HepG2 (cell line): Measurements from ENCODE around the gene PAGE1. TPM values are rescaled to one million over a fixed set of nuclear protein-coding genes. Genes with fewer than 3 reads are reported as not detected.
A peak's percentile ranks its signal among the peaks of the same experiment; 100 is the strongest.
"Not testable (repeated sequence)": the region's sequence is repeated elsewhere in the genome, so short reads cannot be mapped to it uniquely, and the experiment has no call there.

ENCODE experiments used
- ATAC-seq: fragments of 200-7000 bp; cut with Tn5 transposase; 3 replicates; pipeline ENCODE4 v1.9.1; 2020; ENCODE audit warnings: mild to moderate bottlenecking, moderate library complexity
- Bru-seq: library from RNA; stranded (reverse); fragments of 400-500 nt; gene quantifications from one replicate; lab custom pipeline; 2021; lab: Mats Ljungman, UMichigan
- BruChase-seq, 2 experiments: library from RNA; stranded (reverse); fragments of 400-500 nt; gene quantifications; one replicate each; lab custom pipeline; 2021; lab: Mats Ljungman, UMichigan
- BruUV-seq: library from RNA; stranded (reverse); fragments of 400-500 nt; replicated peaks from 2 replicates; lab custom pipeline; 2021; lab: Mats Ljungman, UMichigan
- CTCF ChIA-PET: fragments of 300-600 bp; formaldehyde crosslinking; extraction: SDS; loops from one replicate; lab custom pipeline; 2021; ENCODE audit warnings: low total read pairs, inconsistent platforms, low intra/inter-chr PET ratio; lab: Yijun Ruan, JAX
- POLR2A ChIA-PET: fragments of 350-600 bp; sonication (Branson Sonifier 250); formaldehyde crosslinking; loops from one replicate; lab custom pipeline; 2020; ENCODE audit warnings: antibody characterized with exemption, inconsistent platforms; lab: Yijun Ruan, JAX
- DNase-seq: peaks from one replicate; pipeline ENCODE4 v3.0.0-alpha.2; 2015; ENCODE audit warnings: low spot score
- FAIRE-seq: peaks from 3 replicates; lab custom pipeline; 2011; peaks lifted over from hg19 to GRCh38; lab: Jason Lieb, UNC
- H2AFZ ChIP-seq: one replicate; pipeline ENCODE4 v1.6.1; 2011; ENCODE audit warnings: low read length, inconsistent platforms
- H3K27ac ChIP-seq: fragments of 300-600 bp; 3 replicates; pipeline ENCODE4 v1.8.0; 2011; ENCODE audit warnings: mixed run types, mild to moderate bottlenecking, mixed read lengths, low read length, inconsistent platforms; ENCODE audit not compliant: insufficient read depth; ENCODE audit errors: extremely low read length
- H3K27me3 ChIP-seq, 2 experiments: fragments of 200-600 bp in 1 of 2; 2 replicates in 1 of 2; 3 replicates in 1 of 2; pipeline versions ENCODE4 v1.6.0 to v1.8.0; 2011; ENCODE audit warnings: low read length in 2 of 2, mild to moderate bottlenecking in 2 of 2, moderate library complexity in 2 of 2, inconsistent platforms in 1 of 2; ENCODE audit not compliant: insufficient read depth in 2 of 2, control insufficient read depth in 1 of 2
- H3K36me3 ChIP-seq, 2 experiments: fragments of 200-600 bp in 1 of 2; replicated peaks in 1 of 2; 2 replicates in 1 of 2; 3 replicates in 1 of 2; pipeline versions ENCODE4 v1.5.1 to v1.8.0; 2011; ENCODE audit warnings: low read length in 2 of 2, inconsistent platforms in 1 of 2; ENCODE audit not compliant: insufficient read depth in 2 of 2, control insufficient read depth in 1 of 2
- H3K4me1 ChIP-seq: 2 replicates; pipeline ENCODE4 v1.5.1; 2012; ENCODE audit warnings: low read length, inconsistent platforms; ENCODE audit not compliant: insufficient read depth
- H3K4me2 ChIP-seq: 2 replicates; pipeline ENCODE4 v1.6.0; 2011; ENCODE audit warnings: low read depth, low read length, inconsistent platforms
- H3K4me3 ChIP-seq, 3 experiments: fragments of 200-600 bp in 1 of 3; sonication (generic), shearing (Covaris generic) in 1 of 3; replicated peaks in 1 of 3; 2 replicates each; pipeline ENCODE4 v1.5.1; 2011 to 2016; ENCODE audit warnings: low read length in 3 of 3, inconsistent platforms in 2 of 3, low read depth in 2 of 3, mild to moderate bottlenecking in 2 of 3, control low read depth in 1 of 3, mixed read lengths in 1 of 3; ENCODE audit not compliant: insufficient read depth in 1 of 3
- H3K79me2 ChIP-seq: one replicate; pipeline ENCODE4 v1.6.1; 2011; ENCODE audit warnings: low read length, inconsistent platforms; ENCODE audit not compliant: insufficient read depth
- H3K9ac ChIP-seq: 2 replicates; pipeline ENCODE4 v1.6.0; 2011; ENCODE audit warnings: mild to moderate bottlenecking, low read depth, low read length, inconsistent platforms; ENCODE audit not compliant: insufficient read depth
- H3K9me3 ChIP-seq: 2 replicates; pipeline ENCODE4 v1.5.1; 2012; ENCODE audit warnings: mild to moderate bottlenecking, low read length
- H4K20me1 ChIP-seq: 2 replicates; pipeline ENCODE4 v1.6.0; 2011; ENCODE audit warnings: inconsistent platforms, mild to moderate bottlenecking, low read length, moderate library complexity; ENCODE audit not compliant: insufficient read depth
- ARNTL ChIP-seq: sonication (generic); formaldehyde crosslinking; IDR thresholded peaks from 2 replicates; pipeline ENCODE4 v1.4.0; 2020; ENCODE audit warnings: mild to moderate bottlenecking, missing genetic modification reagents
- KLF15 ChIP-seq: sonication (generic); formaldehyde crosslinking; IDR thresholded peaks from 2 replicates; pipeline ENCODE4 v1.8.1; 2023; ENCODE audit warnings: borderline replicate concordance, mild to moderate bottlenecking, inconsistent platforms, missing genetic modification reagents, mixed read lengths
- YY1 ChIP-seq: IDR thresholded peaks from 2 replicates; pipeline ENCODE4 v1.6.1; 2011; ENCODE audit warnings: low read length, low read depth, moderate library complexity, mild to moderate bottlenecking; ENCODE audit not compliant: insufficient read depth, insufficient replicate concordance
- ZBTB21 ChIP-seq: sonication (generic); formaldehyde crosslinking; IDR thresholded peaks from 2 replicates; pipeline ENCODE4 v1.4.0; 2020; ENCODE audit warnings: missing genetic modification reagents
- ZNF660 ChIP-seq: sonication (generic); formaldehyde crosslinking; IDR thresholded peaks from 2 replicates; pipeline ENCODE4 v1.5.1; 2020; ENCODE audit warnings: mild to moderate bottlenecking, low read depth, missing genetic modification reagents, borderline replicate concordance
- WGBS: methylation state at CpG from one replicate; pipeline ENCODE4 v1.1.6; 2017; ENCODE audit warnings: low lambda C conversion rate; 5-methylcytosine and 5-hydroxymethylcytosine counted together
- in situ Hi-C: cut with HindIII; loops from 2 replicates; pipeline ENCODE4 v1.10.0; 2017; ENCODE audit warnings: low pct_unique_long_range_greater_than_20kb; ENCODE audit not compliant: extremely low pct_ligation_motif_present
- intact Hi-C: fragments of 100-400 bp; cut with micrococcal nuclease; formaldehyde crosslinking; loops from one replicate; pipeline ENCODE4 v1.10.0; 2022; ENCODE audit not compliant: unreplicated experiment
- long read RNA-seq, 2 experiments: library from RNA in 1 of 2; library from polyadenylated mRNA in 1 of 2; stranded (forward) in 1 of 2; unstranded in 1 of 2; transcript quantifications; one replicate each; pipeline ENCODE4 v2.0.0, GENCODE V29; 2019 to 2022
- polyA minus RNA-seq, 3 experiments: library from RNA; depleted of rRNA, polyadenylated mRNA; stranded (reverse); fragments of >200 nt; gene quantifications; 2 replicates each; pipeline ENCODE4 v1.2.3, GENCODE V29; 2011; ENCODE audit warnings: low replicate concordance in 1 of 3
- polyA plus RNA-seq, 8 experiments: library from polyadenylated mRNA; depleted of rRNA in 3 of 8; stranded (reverse) in 7 of 8; unstranded in 1 of 8; fragments of >200 nt; fragmentation: Illumina TruSeq in 4 of 8; extraction: Trizol in 4 of 8; gene quantifications; 2 replicates each; pipeline versions ENCODE4 v1.2.1 to v1.2.3, GENCODE V29; 2011 to 2016; ENCODE audit warnings: low read depth in 4 of 8, missing spikeins in 1 of 8, mixed read lengths in 1 of 8; ENCODE audit not compliant: insufficient read depth in 1 of 8
- total RNA-seq, 5 experiments: library from RNA; depleted of rRNA; stranded (reverse); fragments of >200 nt; fragmentation: Illumina TruSeq; extraction: Trizol; gene quantifications; 2 replicates each; pipeline ENCODE4 v1.2.3, GENCODE V29; 2016; ENCODE audit warnings: low read depth in 1 of 5

Gene PAGE1
- total RNA-seq (2016; rRNA removed; fragmentation: Illumina TruSeq; extraction: Trizol) (0.69 and 0.93 TPM in 2 replicates), polyA plus RNA-seq (2011; rRNA removed) (0.12 and 0.45 TPM in 2 replicates), polyA minus RNA-seq (2011; rRNA and poly(A)+ RNA removed; ENCODE audit: low replicate concordance) (not detected in 2 replicates), Bru-seq, nascent RNA (percentile 13 among the genes with signal in this experiment), BruChase-seq, experiment 1, labeled RNA remaining after a 6-hour chase (percentile 14 among the genes with signal in this experiment), BruChase-seq, experiment 2, labeled RNA remaining after a 2-hour chase (percentile 22 among the genes with signal in this experiment)
- not detected in 2 replicates for total RNA-seq (2016; cell fraction: cytosol; rRNA removed; fragmentation: Illumina TruSeq; extraction: Trizol; ENCODE audit: low read depth)
- total RNA-seq (2016; cell fraction: insoluble cytoplasmic fraction; rRNA removed; fragmentation: Illumina TruSeq; extraction: Trizol), result 0.76 and 0.82 TPM in 2 replicates
- total RNA-seq (2016; cell fraction: membrane; rRNA removed; fragmentation: Illumina TruSeq; extraction: Trizol), result 0.71 and 0.83 TPM in 2 replicates
- not detected in 2 replicates for total RNA-seq (2016; cell fraction: nucleus; rRNA removed; fragmentation: Illumina TruSeq; extraction: Trizol)
- 0.19 and 0.23 TPM in 2 replicates for polyA plus RNA-seq (2011; cell fraction: cytosol; rRNA removed)
- 0.26 TPM in 1 of 2 replicates, not detected in the other for polyA plus RNA-seq (2011; cell fraction: nucleus; rRNA removed)
- polyA plus RNA-seq (2012), result 1.2 TPM in 1 of 2 replicates, not detected in the other
- polyA plus RNA-seq (2016; cell fraction: cytosol; fragmentation: Illumina TruSeq; extraction: Trizol; ENCODE audit: low read depth), result 0.58 and 0.97 TPM in 2 replicates
- polyA plus RNA-seq (2016; cell fraction: insoluble cytoplasmic fraction; fragmentation: Illumina TruSeq; extraction: Trizol; ENCODE audit: low read depth), result 0.81 TPM in 1 of 2 replicates, not detected in the other
- 0.28 and 1.2 TPM in 2 replicates for polyA plus RNA-seq (2016; cell fraction: membrane; fragmentation: Illumina TruSeq; extraction: Trizol; ENCODE audit: low read depth)
- not detected in 2 replicates for polyA plus RNA-seq (2016; cell fraction: nucleus; fragmentation: Illumina TruSeq; extraction: Trizol; ENCODE audit: insufficient read depth, low read depth)
- not detected in 2 replicates for polyA minus RNA-seq (2011; cell fraction: cytosol; rRNA and poly(A)+ RNA removed)
- not detected in 2 replicates for polyA minus RNA-seq (2011; cell fraction: nucleus; rRNA and poly(A)+ RNA removed)
- long read RNA-seq, experiment 1, result 0 reads
- long read RNA-seq, experiment 2, partial matches to known transcripts, result 0 of 2 reads
- long read RNA-seq, experiment 2, other reads (novel, unspliced or antisense), result 2 of 2 reads

DNA sequence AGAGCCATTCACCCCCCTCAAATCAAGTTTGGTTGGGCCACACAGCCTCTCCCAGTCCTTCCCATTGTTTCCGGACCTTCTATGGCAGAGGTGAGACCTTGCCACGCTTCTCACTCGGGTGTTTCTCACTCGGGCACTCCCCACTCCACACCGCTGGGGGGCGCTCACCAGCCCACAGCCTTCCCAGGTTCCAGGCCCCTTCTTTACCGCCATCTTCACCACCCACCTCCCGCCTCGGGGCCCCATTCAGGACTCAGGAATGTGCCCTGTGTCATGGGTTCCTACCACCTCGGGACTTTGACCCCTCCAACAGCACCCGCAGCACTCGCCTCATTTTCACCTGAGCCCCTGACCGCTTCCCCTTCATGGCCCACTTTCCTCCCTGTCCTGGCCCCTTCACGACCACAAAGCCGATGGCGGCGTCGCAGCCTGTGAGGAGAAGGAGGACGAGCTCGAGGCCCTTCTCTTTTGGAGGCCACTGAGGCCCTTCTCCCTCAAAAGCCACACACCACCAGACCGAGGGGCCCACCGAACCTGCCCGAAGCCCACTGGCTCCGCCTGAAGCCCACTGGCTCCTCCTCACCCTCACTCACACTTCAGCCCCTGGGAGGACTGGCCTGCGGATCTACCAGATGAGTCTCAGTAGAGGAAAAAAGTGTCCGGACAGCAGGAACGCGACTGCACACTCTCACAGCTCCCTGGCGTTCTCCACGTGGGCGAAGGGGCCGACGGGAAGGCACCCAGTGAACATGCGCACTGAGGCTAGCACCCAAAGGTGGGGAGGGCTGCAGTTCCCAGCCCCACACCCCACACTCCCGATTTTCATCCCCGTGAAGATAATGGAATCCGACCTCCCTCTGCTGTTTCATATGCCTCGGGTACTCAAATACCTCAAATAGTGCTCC is at the start of gene PAGE1:
Gene PAGE1, minus strand, starts transcription at position 709 of the 905 bp plus-strand sequence. CDS start 1,214 bp downstream, outside the sequence.
- H3K36me3 ChIP-seq, result no peaks in the 10 kb centered on the region
- no peaks in the 10 kb centered on the region for H3K27me3 ChIP-seq
- no peaks in the 10 kb centered on the region for H3K79me2 ChIP-seq
- H3K9ac ChIP-seq, result no peak within 1 kb of the TSS
- no TSS peak for BruUV-seq
- no peaks in the 10 kb centered on the region for H3K9me3 ChIP-seq
- no peaks in the 10 kb centered on the region for H3K4me1 ChIP-seq
- FAIRE-seq, result no peak
- WGBS, result 66% methylated on average over 25 of the region's 38 CpGs
- H3K4me3 ChIP-seq, result no peak within 1 kb of the TSS
- CTCF ChIA-PET, result no interaction called here
- no peak for ATAC-seq
- H4K20me1 ChIP-seq, result no peaks in the 10 kb centered on the region
- in situ Hi-C loops, result no loop called here
- H3K4me2 ChIP-seq, result no peak within 1 kb of the TSS
- POLR2A ChIA-PET, result no interaction called here
- TF ChIP-seq ZNF660 (CRISPR knock-in tag) (no peak), YY1 (no peak), KLF15 (CRISPR knock-in tag) (no peak), ZBTB21 (no peak), ARNTL (CRISPR knock-in tag) (no peak)
- intact Hi-C loops, result no loop called here
- DNase-seq, result no peak
- no peak within 1 kb of the TSS for H3K27ac ChIP-seq
- H2AFZ ChIP-seq, result no peak within 1 kb of the TSS

GRCh38 chrX:49741501-49741900 is 45.7 kb upstream of the PAGE1 start:
- H3K36me3 ChIP-seq, DNase-seq, H3K9me3 ChIP-seq, H3K4me2 ChIP-seq, H4K20me1 ChIP-seq, H3K27me3 ChIP-seq, in situ Hi-C loops, BruUV-seq, POLR2A ChIA-PET, H2AFZ ChIP-seq, H3K27ac ChIP-seq, FAIRE-seq, CTCF ChIA-PET, H3K79me2 ChIP-seq, intact Hi-C loops, ATAC-seq, H3K9ac ChIP-seq, H3K4me3 ChIP-seq: not testable (repeated sequence)
- WGBS, result 100% methylated on average over 1 of the region's 1 CpG
- peaks cover 17% of the 10 kb centered on the region for H3K4me1 ChIP-seq
